Astrocyte of the cerebellum (primary cell): Measurements from ENCODE around the gene TYSND1.
"Not testable (repeated sequence)": the region's sequence is repeated elsewhere in the genome, so short reads cannot be mapped to it uniquely, and the experiment has no call there.

Source experiments
- DNase-seq: peaks from one replicate; pipeline ENCODE4 v3.0.0-alpha.2; 2011; ENCODE audit warnings: low read depth
- H3K4me3 ChIP-seq: 2 replicates; pipeline ENCODE4 v1.5.1; 2011; ENCODE audit warnings: mild to moderate bottlenecking, low read depth, low read length, moderate library complexity
- in situ Hi-C: cut with HindIII; loops from 2 replicates; pipeline ENCODE4 v1.10.0; 2017; ENCODE audit warnings: low sequenced_read_pairs
- TF ChIP-seq, protein P1 (sequence below): IDR thresholded peaks from 2 replicates; pipeline ENCODE4 v1.5.1; 2012; ENCODE audit warnings: low read length, low read depth, moderate library complexity, mild to moderate bottlenecking; ENCODE audit errors: missing control alignments

The TYSND1 gene

DNA sequence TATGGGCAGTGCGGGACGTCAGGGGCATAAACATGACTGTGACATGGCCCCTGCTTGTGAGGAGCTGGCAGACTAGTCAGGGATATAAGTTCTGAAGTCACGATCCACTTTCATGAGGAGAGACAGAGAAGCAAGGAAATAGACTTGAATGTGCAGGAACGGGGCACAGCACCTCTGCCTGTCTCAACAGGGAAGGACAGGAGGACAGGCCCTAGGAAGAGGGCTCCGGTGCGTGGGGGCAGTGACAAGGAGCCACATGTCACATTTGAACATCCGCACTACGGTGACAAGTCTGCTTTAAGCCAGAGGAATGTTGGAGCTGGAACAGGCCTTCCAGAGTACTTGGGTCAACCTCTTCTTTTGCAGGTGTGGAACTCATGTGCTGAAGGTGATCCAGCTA, 43.6 kb upstream of the TYSND1 start:
- in situ Hi-C loops = no loop called here
- TF ChIP-seq, protein P1, sequence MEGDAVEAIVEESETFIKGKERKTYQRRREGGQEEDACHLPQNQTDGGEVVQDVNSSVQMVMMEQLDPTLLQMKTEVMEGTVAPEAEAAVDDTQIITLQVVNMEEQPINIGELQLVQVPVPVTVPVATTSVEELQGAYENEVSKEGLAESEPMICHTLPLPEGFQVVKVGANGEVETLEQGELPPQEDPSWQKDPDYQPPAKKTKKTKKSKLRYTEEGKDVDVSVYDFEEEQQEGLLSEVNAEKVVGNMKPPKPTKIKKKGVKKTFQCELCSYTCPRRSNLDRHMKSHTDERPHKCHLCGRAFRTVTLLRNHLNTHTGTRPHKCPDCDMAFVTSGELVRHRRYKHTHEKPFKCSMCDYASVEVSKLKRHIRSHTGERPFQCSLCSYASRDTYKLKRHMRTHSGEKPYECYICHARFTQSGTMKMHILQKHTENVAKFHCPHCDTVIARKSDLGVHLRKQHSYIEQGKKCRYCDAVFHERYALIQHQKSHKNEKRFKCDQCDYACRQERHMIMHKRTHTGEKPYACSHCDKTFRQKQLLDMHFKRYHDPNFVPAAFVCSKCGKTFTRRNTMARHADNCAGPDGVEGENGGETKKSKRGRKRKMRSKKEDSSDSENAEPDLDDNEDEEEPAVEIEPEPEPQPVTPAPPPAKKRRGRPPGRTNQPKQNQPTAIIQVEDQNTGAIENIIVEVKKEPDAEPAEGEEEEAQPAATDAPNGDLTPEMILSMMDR = no peak
- no peak for DNase-seq
- no peak overlapping the region for H3K4me3 ChIP-seq

DNA sequence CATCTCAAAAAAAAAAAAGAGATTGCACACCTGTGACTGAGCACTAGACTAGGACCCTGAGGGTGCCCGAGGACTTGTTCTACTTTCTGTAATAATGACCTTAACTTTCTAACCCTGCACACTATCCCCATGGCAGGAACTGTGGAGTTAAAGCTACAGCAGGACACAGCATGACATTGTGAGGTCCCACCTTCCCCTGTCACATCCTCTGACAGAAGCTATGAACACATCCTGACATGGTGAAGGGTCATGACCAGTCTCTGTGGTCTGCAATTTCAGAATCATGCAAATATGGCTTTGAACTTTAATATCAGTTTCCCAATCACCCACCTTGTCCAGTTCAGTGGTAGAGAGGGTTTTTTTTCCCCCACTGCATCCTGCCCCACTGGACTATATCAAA, 42.3 kb upstream of the TYSND1 start:
- in situ Hi-C loops = no loop called here
- DNase-seq = no peak
- TF ChIP-seq, protein P1 = no peak
- no peak overlapping the region for H3K4me3 ChIP-seq

DNA sequence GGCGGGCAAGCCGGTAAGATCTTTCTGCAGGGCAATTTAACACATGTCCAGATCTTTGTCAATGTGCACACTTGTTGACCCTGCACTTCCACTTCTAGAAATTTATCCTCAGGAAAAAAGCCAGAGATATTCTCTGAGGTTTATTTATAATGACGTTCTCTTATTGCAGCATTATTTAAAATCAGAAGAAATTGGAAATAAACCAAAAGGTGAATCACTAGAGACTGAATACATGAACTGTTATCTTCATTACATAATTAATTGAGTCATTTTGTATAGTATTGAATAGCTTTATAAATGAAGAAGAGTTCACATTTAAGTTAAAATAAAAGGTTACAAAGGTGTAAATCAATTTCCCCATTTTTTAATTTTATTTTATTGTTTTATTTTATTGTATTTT, 40.1 kb upstream of the TYSND1 start:
- H3K4me3 ChIP-seq = no peak overlapping the region
- TF ChIP-seq, protein P1 = no peak
- no peak for DNase-seq
- in situ Hi-C loops = no loop called here

DNA sequence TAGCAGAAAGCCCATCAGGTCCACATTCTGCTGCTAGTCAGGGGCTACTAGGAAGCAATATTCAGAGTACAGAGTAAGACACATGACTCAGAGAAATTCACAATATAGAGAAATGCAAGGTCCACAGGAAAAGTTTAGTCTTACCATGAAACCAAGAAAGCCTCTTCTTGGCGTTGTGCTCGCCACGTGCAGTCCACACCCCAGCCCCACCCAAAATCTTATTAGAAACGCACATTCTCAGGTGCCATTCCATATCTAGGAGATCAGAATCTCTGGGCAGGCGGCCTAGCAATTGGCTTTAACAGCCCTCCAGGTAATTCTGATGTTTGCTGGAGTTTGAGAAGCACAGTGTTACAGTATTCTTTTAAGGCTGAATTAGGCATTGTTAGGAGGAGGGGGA, 39.6 kb upstream of the TYSND1 start:
- in situ Hi-C loops = no loop called here
- no peak overlapping the region for H3K4me3 ChIP-seq
- TF ChIP-seq, protein P1 = no peak
- DNase-seq = no peak

DNA sequence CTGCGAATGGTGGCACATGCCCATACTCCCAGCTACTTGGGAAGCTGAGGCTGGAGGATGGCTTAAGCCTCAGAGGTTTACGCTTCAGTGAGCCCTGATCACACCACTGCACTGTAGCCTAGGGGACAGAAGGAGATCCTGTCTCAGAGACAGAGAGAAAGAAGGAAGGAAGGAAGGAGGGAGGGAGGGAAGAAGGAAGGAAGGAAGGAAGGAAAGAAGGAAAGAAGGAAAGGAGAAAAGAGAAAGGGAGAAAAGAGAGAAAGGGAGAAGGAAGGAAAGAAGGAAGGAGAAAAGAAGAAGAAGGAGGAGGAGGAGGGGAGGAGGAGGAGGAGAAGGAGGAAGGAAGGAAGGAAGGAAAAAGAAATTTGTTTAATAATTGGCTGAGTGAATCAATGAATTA, 36.8 kb upstream of the TYSND1 start:
- no peak for DNase-seq
- in situ Hi-C loops = no loop called here
- TF ChIP-seq, protein P1 = no peak
- H3K4me3 ChIP-seq = no peak overlapping the region

DNA sequence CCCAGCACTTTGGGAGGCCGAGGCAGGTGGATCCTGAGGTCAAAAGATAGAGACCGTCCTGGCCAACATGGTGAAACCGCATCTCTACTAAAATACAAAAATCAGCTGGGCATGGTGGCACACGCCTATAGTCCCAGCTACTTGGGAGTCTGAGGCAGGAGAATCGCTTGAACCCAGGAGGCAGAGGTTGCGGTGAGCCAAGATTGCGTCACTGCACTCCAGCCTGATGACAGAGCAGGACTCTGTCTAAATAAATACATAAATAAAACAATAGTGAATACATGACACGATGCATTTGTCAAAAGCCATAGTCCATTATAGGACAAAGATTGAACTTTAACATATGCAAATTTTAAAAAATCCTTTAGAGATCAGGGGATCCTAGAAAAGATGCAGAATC, 32.7 kb upstream of the TYSND1 start:
- H3K4me3 ChIP-seq, DNase-seq, in situ Hi-C loops: not testable (repeated sequence)

DNA sequence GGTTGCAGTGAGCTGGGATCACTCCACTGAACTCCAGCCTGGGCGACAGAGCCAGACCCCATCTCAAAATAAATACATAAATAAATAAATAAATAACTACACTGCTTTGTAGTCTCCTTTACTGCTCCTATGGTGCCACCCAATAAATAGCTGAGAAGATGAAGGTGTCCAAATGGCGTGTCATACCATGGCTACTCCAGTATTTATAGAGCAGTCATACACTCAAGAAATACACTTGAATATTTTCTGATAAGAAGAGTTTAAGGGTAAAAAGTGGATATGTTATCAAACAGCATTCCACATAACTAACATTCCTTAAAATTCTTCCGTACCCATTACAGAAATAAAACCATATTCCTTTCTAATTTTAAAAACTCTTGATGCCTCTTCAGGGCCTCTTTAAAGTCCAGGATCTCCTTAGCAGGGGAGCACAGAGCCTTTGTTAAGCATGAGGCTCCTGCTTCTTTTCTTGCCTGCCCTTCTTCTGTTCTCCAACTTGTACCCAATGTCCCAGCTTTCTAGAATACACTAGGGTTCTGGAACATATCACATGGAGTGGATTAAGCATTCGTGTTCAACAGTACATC, 31.7 kb upstream of the TYSND1 start:
- no peak overlapping the region for H3K4me3 ChIP-seq
- in situ Hi-C loops = no loop called here
- TF ChIP-seq, protein P1 = no peak
- no peak for DNase-seq
